ENCODE results near the gene KDM7A.

The KDM7A gene, protein sequence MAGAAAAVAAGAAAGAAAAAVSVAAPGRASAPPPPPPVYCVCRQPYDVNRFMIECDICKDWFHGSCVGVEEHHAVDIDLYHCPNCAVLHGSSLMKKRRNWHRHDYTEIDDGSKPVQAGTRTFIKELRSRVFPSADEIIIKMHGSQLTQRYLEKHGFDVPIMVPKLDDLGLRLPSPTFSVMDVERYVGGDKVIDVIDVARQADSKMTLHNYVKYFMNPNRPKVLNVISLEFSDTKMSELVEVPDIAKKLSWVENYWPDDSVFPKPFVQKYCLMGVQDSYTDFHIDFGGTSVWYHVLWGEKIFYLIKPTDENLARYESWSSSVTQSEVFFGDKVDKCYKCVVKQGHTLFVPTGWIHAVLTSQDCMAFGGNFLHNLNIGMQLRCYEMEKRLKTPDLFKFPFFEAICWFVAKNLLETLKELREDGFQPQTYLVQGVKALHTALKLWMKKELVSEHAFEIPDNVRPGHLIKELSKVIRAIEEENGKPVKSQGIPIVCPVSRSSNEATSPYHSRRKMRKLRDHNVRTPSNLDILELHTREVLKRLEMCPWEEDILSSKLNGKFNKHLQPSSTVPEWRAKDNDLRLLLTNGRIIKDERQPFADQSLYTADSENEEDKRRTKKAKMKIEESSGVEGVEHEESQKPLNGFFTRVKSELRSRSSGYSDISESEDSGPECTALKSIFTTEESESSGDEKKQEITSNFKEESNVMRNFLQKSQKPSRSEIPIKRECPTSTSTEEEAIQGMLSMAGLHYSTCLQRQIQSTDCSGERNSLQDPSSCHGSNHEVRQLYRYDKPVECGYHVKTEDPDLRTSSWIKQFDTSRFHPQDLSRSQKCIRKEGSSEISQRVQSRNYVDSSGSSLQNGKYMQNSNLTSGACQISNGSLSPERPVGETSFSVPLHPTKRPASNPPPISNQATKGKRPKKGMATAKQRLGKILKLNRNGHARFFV

DNA sequence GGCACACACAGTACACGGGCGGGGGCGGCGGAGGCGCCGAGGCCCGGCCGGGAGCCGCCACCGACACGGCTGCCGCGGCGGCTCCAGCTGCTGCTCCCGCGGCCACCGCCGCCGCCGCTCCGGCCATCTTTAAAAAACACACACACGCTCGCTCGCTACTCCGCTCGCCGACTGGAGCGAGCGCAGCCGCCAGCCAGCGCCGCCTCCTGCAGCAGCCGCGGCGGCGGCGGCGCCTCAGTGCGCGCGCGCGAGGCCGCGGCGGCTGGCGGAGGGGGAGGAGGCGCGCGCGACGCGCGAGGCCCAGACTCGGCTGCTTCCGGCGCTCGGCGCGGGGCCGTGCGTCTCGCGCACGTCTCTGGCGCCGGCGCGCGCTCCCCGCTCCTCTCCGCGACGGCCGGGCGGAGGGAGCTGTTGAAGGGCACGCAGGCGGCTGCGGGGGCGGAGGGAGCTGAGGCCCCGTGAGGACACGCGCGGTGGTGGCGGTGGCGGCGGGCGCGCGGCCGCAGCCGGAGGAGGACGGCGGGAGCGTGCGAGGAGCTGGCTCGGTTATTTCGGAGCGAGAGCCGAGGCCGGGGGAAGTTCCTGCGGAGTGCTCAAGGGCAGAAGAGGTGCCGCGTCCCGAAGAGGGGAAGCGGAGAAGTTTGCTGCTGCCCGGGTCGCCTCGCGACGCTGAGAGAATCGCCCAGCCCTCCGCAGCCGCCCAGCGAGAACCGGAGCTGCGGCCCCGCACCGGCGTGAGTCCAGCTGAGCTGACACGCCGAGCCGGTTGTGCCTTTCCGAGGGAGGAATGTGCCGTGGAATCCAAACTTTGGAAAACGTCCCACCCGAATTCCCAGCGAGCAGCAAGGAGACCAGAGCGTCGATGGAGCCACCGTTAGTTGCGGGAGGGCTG lies at the start of gene KDM7A:
TSS of gene KDM7A (minus strand) at position 173 of the 892 bp plus-strand sequence. CDS start at position 127, 46 bp downstream.
- peak; percentile 79 for DNase-seq (ENCODE audit: low read depth)

DNA sequence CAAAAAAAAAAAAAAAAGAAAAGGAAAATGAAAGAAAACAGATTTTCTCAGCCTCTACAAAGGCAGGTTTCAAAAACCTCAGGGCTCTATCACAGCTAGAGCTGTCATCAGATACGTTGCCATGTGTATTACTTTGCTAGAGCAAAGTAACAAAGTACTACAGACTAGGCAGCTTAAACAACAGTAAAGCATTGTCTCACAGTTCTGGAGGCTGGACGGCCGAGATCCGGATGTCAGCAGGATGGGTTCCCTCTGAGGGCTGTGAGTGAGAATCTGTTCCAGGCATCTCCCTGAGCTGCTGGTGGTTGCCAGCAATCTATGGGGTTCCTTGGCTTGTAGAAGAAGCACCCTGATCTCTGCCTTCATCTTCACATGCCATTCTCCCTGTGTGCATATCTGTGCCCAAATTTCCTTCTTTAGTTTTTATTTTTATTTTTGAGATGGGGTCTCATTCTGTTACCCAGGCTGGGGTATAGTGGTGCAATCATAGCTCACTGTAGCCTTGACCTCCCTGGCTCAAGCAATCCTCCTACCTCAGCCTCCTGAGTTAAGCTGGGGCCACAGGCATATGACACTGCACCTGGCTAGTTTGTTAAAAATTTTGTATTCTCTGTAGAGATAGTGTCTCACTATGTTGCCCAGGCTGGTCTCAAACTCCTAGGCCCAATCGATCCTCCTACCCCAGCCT lies 48.9 kb upstream of the KDM7A start:
- no peak for DNase-seq (ENCODE audit: low read depth)

- no peak for DNase-seq (ENCODE audit: low read depth)
Observed at GRCh38 chr7:140223515-140224221, 46.9 kb upstream of the KDM7A start.

DNA sequence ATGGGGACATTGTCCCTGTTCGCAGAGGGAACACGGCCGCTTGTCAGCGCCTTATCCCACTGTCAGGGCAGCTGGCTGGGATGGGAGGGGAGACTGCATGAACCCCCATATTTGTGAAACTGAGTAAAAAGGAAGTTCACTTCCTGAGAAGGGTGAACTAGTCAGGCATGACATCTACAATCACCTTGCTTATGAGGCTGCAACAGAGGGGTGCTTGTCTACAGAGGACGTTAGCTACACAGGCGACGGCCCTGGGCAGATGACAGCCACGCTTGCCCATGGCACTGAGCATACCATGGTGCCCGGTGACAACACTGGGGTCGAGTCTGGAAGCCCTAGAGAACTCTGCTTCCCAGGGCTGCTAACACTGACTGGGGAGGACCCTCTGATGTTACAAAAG lies 46.0 kb upstream of the KDM7A start:
- DNase-seq (ENCODE audit: low read depth): no peak

GRCh38 chr7:140219672-140220524 lies 43.1 kb upstream of the KDM7A start:
- DNase-seq (ENCODE audit: low read depth): no peak

DNA sequence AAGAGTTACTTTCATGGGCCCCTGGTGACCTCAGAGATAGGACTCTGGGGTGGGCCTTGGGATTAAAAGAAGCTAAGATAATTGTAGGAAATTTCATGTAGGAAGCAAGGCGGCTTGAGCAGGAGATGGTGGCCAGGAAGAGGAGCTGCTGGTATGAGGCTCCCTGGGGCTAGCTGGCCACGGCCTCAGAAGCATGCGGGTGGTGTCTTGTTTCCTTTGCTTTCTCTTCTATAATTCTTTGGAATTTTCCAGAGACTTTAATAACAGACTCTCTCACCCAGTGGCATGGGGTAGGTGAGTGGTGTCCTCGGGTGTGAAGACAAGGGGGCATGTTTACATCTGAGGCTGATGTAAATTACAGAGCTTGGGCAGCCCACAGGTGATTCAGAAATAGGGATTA lies 41.9 kb upstream of the KDM7A start:
- no peak for DNase-seq (ENCODE audit: low read depth)

GRCh38 chr7:140217750-140218501 lies 41.1 kb upstream of the KDM7A start:
- no peak for DNase-seq (ENCODE audit: low read depth)

DNA sequence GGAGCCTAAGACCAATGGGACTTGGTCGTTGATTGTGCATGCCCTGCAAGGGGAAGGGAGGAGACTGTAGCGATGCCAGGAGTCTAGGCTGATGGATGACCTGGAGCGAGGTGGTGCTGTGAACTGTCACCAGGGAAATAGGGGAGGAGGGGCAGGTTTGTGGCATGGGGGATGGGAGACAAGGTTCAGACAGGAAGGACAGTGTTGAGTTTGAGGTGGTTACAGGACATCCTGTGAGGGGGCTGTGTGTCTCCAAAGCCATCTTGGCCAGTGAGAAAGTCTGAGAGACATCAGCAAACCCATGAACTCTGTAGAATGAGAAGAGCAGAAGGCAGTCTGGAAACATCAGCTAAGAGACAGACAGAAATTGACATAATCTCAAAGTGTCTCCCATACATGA lies 38.5 kb upstream of the KDM7A start:
- DNase-seq (ENCODE audit: low read depth): no peak

DNA sequence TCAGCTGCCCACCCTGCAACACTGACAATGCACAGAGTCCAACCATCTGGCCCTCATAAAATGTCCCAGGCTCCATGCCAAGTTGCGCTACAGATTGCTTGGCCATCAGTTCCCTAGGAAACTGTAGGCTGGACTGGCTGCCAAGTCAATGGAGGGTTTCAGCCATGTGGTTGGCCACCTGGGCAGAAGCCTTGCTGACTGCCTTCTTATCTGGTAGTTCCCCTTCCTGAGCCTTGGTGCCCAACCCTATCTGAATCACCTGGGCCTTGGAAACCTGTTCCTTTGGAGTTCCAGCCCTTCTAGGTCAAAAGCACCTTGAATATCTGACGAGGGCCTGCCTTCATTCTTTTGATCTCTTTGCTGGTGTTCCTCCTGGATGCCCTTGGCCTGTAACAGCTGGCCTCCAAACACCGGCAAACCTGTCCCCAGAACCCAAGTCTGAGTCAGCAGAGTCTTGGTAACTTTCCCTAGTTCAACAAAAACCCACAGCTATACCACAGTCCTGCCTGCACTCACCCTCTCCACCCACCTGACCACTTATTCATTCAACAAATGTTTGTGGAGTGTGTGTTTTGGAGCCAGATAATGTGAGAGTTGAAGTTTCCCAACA lies 37.4 kb upstream of the KDM7A start:
- peak; percentile 89 for DNase-seq (ENCODE audit: low read depth)

DNA sequence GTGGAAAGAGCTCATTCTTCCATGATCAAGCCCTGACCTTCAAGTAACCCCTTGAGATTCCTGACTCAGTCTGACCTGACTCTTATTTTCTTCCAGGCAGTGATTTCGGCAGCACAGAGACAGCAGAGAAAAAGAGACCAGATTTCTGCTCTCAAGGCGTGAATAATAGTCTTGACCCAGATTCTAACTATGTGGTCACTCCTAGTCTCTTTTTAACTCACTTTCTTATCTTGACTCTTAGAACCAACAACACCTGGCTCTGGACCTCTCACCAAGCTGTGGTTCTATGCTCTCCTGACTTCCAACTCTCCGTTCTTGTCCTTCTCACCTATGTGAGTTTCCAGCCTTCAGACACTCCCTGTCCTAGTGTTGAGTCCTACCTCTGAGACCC lies 36.9 kb upstream of the KDM7A start:
- peak; percentile 23 for DNase-seq (ENCODE audit: low read depth)

GRCh38 chr7:140212100-140212881 lies 35.5 kb upstream of the KDM7A start:
- DNase-seq (ENCODE audit: low read depth): no peak

DNA sequence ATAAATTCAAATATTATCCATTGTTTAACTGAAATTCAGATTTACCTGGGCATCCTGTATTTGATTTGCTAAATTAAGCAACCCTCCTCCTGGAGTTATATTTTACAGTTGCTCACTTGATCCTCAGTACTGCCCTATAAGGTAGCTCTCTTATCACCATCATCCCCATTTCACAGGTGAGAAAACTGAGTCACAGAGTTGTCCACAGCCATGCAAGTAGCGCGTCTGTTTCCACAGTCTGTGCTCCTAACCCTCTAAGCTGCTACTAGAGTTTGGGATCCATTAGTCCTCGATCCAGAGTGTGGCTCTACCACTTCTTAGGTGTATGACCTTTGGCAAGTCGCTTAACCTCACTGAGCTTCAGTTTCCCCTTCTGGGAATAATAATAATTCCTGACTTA lies 34.9 kb upstream of the KDM7A start:
- DNase-seq (ENCODE audit: low read depth): no peak

GRCh38 chr7:140209866-140210609 lies 33.3 kb upstream of the KDM7A start:
- no peak for DNase-seq (ENCODE audit: low read depth)

- no peak for DNase-seq (ENCODE audit: low read depth)
Observed at GRCh38 chr7:140206616-140207389, 30.0 kb upstream of the KDM7A start.

- no peak for DNase-seq (ENCODE audit: low read depth)
Observed at GRCh38 chr7:140205600-140205999, 28.8 kb upstream of the KDM7A start.

- DNase-seq (ENCODE audit: low read depth): no peak
Observed at GRCh38 chr7:140203556-140203955, 26.8 kb upstream of the KDM7A start.

Measured in fibroblast of the conjunctiva (primary cell).